Measurements from ENCODE around the gene PHF23. TPM values are rescaled to one million over a fixed set of nuclear protein-coding genes. Genes with fewer than 3 reads are reported as not detected.

Gene PHF23
- total RNA-seq, 6 experiments from 2014 or later, result 16.0 to 24.3 (median 18.2) TPM

DNA sequence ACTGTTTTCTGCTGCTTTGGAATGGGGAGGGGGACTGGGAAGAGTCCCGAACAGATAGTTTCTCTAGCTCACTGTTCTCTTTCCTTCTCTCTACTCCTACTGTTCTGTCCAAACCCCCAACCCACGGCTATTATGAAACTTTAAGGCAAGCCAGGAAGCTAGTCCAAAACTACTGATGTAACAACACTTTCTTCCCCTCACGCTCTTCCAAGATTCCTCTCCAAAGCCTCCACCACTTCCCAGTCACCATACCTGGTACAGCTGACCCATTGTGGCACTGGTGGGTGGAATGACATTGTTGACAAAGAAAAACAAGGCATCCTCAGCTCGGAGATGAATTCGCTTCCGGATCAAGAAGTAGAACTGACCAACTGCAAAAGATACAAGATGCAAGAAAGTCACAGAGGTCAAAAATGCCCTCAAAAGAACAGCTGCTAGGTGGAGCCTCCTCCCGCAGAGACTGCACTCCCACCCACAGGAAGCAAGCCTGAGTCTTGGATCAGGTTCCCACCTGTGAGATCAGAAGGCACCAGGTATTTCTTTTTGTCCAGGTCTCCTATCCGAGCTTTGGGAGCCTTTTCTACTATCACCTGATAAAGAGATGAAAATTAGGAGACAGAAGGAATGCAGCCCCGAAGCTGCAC is 2.0 kb upstream of the PHF23 start:
- H3K4me3 ChIP-seq, result peak overlapping the region; percentile 84 to 90 (median 88)
- no peaks in the 10 kb centered on the region for H3K27me3 ChIP-seq
- WGBS (ENCODE audit: insufficient coverage, low coverage, low lambda C conversion rate, missing lambda C conversion rate), result 15% methylated on average over 9 of the region's 9 CpGs
- H3K4me1 ChIP-seq, result peaks cover 0 to 27% (median 8%) of the 10 kb centered on the region in 4 donors
- ATAC-seq (no peak), DNase-seq (peak in 1 of 3 donors; percentile 13)
- H3K36me3 ChIP-seq, result peaks cover 5 to 34% (median 16%) of the 10 kb centered on the region in 4 donors
- TF ChIP-seq POLR2A (IDR thresholded peaks at IDR 0.05), result no peak
- TF ChIP-seq, protein P1, sequence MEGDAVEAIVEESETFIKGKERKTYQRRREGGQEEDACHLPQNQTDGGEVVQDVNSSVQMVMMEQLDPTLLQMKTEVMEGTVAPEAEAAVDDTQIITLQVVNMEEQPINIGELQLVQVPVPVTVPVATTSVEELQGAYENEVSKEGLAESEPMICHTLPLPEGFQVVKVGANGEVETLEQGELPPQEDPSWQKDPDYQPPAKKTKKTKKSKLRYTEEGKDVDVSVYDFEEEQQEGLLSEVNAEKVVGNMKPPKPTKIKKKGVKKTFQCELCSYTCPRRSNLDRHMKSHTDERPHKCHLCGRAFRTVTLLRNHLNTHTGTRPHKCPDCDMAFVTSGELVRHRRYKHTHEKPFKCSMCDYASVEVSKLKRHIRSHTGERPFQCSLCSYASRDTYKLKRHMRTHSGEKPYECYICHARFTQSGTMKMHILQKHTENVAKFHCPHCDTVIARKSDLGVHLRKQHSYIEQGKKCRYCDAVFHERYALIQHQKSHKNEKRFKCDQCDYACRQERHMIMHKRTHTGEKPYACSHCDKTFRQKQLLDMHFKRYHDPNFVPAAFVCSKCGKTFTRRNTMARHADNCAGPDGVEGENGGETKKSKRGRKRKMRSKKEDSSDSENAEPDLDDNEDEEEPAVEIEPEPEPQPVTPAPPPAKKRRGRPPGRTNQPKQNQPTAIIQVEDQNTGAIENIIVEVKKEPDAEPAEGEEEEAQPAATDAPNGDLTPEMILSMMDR (IDR thresholded peaks at IDR 0.05), result no peak
- no peaks in the 10 kb centered on the region for H3K9me3 ChIP-seq
- peak overlapping the region; percentile 95 to 99 (median 97) for H3K27ac ChIP-seq
- intact Hi-C loops (cut with DNase I), result no loop called here

DNA sequence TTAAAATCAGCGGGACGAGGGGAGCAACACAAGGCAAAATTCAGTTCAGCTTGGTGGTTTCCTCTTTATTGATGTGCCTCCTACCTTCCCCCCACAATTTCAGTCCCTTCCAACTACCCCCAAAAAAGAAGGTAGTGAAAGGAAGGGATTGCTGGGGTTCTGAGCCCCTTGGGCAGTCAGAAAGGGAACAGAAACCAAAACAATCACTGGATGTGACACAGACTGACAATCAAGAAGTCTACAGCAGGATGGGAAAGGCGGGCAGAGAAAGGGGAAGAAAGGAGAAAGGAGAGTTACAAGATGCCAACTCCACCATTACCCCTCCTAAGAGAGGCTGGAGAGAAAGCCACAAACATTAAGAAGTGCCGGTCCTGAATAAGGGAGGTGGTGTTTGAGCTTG is 1.1 kb upstream of the PHF23 start:
- Histone ChIP-seq H3K27me3 (no peaks in the 10 kb centered on the region), H3K36me3 (peaks cover 5 to 28% (median 13%) of the 10 kb centered on the region in 4 donors)

DNA sequence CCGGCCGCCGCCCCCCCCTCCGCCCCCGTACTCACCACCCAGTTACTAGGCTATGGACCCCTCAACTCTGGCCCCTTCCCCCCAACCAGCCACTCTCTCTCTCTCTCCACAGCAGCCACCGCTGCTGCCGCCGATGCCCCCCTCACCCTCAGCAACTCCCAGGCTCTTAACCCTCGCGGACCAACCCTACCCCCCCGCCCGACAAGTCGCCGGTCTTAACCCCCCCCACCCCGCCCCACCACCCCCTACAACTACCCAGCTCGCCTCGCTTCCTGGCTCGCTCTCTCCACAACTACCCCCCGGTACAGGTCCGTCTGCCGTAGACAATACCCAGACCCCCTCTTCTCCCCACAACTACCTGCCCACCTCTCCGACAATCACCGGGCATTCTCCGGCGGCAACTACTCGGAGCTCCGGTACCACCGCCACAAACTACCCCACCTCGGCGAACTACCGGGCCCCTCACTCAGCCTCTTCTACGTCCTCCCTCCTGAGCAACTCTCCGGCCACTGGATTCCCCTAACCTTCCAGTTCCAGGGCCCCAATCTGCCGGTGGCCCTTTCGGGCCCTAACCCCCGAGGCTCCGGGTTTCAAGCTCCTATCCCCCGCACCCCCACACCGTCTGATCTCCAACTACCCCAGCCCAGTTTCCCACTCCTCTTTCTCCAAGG is 702 bp downstream of the PHF23 start:
- DNase-seq, result peak in 1 of 3 donors; percentile 47
- Histone ChIP-seq H3K36me3 (peaks cover 3 to 16% (median 8%) of the 10 kb centered on the region in 4 donors), H3K27ac (peak overlapping the region; percentile 75 to 93 (median 82)), H3K27me3 (no peaks in the 10 kb centered on the region), H3K9me3 (no peaks in the 10 kb centered on the region), H3K4me1 (peaks cover 0 to 31% (median 11%) of the 10 kb centered on the region in 4 donors), H3K4me3 (peak overlapping the region; percentile 94 to 96 (median 94))
- TF ChIP-seq POLR2A (IDR thresholded peaks at IDR 0.05), result no peak
- TF ChIP-seq, protein P1 (IDR thresholded peaks at IDR 0.05), result no peak
- WGBS (ENCODE audit: insufficient coverage, low coverage, low lambda C conversion rate, missing lambda C conversion rate), result under 1% methylated on average over 38 of the region's 39 CpGs
- intact Hi-C loops (cut with DNase I), result no loop called here
- ATAC-seq, result no peak

More for the DNA sequence above, 1.1 kb upstream of the PHF23 start:
- peak overlapping the region in 2 of 3 donors; percentile 43 to 99 for H3K27ac ChIP-seq
- H3K9me3 ChIP-seq, result no peaks in the 10 kb centered on the region
- WGBS (ENCODE audit: insufficient coverage, low coverage, low lambda C conversion rate, missing lambda C conversion rate), result 63% methylated on average over 4 of the region's 4 CpGs
- no peak for DNase-seq
- intact Hi-C loops (cut with DNase I), result no loop called here
- peak overlapping the region in 2 of 3 donors; percentile 24 to 84 for H3K4me3 ChIP-seq
- no peak for TF ChIP-seq POLR2A (IDR thresholded peaks at IDR 0.05)
- TF ChIP-seq, protein P1 (IDR thresholded peaks at IDR 0.05), result no peak
- H3K4me1 ChIP-seq, result peaks cover 0 to 27% (median 8%) of the 10 kb centered on the region in 4 donors
- no peak for ATAC-seq

DNA sequence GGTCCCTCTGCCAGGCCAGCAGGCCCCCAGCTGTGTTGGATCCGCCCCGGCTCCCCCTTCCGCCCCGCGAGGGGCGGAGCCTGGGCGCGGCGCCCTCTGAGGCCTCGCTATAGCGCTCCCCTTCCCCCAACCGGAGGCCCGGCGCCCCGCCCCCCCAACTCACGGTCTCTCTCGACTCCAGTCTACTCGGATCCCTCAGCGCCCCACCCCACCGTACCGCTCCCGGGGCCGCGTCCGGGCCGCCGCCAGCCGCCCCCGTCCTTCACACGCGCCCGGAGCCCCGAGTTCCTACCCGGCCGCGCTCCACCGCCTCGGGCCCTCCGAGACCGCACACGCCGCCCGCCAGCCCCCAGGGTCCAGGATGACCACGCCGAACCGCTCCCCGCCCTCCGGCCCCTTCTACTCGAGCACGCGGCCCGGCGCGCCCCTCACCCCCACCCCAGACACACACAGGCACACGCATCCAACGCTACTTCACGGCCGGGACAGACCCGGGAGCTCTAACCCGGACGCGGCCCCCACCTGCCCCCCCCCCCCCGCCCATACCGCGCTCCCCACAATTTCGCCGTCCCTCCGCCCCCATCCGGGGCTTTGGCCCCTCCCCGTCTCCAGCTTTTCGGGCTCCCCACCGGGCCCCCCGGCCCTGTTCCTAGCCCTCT is 1.4 kb downstream of the PHF23 start:
- H3K27ac ChIP-seq, result peak overlapping the region; percentile 44 to 82 (median 75)
- peaks cover 0 to 34% (median 11%) of the 10 kb centered on the region in 4 donors for H3K4me1 ChIP-seq
- DNase-seq (peak; percentile 89 to 92 (median 89)), ATAC-seq (peak; percentile 10 to 17 (median 14))
- H3K9me3 ChIP-seq, result no peaks in the 10 kb centered on the region
- H3K27me3 ChIP-seq, result no peaks in the 10 kb centered on the region
- no peak for TF ChIP-seq POLR2A (IDR thresholded peaks at IDR 0.05)
- TF ChIP-seq, protein P1 (IDR thresholded peaks at IDR 0.05), result no peak
- peak overlapping the region; percentile 94 to 96 (median 94) for H3K4me3 ChIP-seq
- 0% methylated on average over 19 of the region's 73 CpGs for WGBS (ENCODE audit: insufficient coverage, low coverage, low lambda C conversion rate, missing lambda C conversion rate)
- H3K36me3 ChIP-seq, result peaks cover 3 to 16% (median 8%) of the 10 kb centered on the region in 4 donors
- intact Hi-C loops (cut with DNase I), result no loop called here
